ENCODE measurements around the gene DIDO1.

DIDO1 gene

DNA sequence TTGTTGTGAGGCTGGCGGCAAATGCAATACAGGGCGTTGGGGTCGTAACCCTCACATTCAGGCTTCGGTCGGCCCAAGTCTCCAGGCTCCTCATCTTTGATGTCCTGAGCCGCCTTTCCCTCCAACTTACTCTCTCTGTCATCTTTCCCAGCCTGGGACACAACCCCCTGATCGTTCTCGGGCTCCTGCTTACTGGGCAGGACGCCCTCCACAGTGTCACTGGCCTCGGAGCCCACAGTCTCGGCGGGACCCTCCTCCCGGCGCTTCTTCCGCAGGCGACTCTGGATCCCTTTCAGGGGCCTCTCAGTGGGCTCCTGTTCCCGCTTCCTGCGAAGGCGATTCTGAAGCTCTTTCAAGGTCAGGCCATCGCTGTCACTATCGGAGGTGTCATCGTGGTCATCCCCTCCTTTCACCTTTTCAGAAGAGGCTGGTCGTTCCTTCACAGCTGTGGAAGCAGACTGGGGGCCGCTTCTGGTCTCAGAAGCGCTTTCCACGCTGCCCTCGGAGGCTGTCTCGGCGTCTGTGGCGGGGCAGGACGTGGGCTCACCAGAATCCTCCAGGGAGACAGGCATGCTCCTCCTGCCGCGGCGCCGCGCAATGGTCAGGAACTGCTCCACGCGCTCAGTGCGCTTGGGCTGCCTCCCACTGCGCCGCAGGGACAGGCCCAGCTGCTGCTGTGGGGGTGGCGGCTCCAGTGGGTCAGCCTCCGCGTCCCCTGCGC lies 15.4 kb downstream of the DIDO1 start:
- no peak for DNase-seq (ENCODE audit: low spot score)

DNA sequence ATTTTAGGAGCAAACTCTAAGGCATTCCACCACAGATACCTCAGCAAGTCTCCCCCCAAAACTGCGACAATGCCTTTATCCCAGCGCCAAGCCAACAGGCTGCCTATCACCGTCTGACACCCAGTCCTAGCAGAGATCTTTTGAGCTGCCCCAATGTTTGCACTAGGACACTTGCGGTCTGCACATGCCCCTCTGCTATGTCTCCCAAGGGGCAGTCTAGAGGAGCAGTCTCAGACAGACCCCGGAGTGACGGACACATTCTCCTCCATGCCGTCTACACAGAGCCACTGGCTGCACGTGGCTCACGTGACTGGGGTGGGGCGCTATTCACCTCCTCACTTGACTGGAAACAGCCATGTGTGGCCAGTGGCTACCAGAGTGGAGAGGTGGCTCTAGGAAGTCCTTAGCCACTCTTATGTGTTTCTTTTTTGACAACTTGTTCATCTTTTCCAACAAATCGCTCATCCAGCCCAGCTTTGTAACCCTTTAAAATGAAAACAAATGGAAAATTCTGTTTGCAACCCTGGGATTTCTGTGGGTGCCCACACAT lies 16.0 kb downstream of the DIDO1 start:
- no peak for DNase-seq (ENCODE audit: low spot score)

DNA sequence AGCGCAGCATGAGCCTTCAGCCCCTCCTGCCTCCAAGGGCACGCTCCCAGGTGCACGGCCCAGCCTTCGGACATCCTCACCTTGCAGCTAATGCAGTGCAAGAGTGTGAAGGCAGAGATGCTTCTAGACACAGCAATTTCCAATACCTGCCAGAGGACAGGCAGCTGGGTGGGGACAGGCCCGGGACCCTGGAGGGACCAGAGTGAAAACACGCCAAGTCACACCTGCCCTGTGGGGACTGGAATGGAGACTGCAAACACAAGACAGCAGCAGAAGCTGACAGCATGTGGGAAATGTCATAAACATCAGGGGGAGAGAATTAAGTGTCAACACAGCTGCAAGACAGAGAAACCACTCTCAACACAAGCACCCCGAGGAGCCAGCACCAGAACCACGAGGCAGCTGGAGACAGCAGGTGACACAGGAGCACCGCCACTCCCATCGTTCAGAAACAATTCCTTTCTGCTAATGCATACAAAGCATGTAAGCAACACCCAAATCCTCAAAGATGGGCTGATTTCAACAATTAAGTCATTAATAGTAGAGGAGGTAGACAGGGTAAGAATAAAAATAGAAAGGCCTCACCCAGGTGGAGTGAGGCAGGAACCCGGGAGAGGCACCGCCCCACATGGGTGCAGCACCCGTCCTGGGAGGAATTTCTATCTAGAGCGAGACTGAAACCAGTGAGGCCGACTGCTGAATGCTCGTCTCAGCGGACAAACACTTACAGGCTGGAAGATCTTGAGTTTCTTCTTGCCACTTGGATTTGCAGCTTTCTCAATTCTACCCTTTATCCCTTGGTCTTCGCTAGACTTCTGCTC lies 17.1 kb downstream of the DIDO1 start:
- no peak for DNase-seq (ENCODE audit: low spot score)

DNA sequence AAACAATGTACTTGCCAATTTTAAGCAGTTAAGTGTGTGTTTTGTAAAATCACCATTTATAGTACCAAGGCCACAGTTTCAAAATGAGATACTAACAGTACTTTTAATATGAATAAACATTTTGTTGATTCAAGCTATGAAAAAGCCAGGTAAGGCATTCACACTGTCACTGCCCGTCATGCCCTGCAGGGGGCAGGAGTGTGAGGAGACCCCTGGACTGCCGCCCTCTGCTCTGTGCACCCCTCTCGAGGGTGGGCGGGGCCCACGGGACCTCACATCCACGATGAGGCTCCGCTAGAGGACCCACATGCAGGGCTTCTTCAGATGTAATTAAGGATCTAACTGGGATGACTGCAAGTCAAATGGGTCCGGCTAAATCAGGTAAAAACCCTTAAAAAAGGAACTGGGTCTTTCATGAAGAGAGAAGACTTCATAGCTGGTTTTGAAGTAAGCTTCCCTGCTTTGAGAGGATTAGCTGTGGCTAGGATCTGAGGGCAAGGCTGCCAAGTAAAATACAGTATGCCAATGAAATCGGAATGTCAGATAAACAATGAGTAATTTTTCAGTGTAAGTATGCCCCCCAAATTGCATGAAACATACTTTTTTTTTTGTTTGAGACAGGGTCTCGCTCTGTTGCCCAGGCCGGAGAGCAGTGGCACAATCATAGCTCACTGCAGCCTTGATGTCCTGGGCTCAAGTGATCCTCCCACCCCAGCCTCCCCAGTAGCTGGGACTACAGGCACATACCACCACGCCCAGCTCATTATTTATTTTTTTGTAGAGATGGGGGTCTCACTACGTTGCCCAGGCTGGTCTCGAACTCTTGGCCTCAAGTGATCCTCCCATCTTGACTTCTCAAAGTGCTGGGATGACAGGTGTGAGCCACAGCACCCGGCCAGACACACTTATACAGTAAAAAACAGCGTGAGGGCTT lies 18.7 kb downstream of the DIDO1 start:
- DNase-seq (ENCODE audit: low spot score): no peak

DNA sequence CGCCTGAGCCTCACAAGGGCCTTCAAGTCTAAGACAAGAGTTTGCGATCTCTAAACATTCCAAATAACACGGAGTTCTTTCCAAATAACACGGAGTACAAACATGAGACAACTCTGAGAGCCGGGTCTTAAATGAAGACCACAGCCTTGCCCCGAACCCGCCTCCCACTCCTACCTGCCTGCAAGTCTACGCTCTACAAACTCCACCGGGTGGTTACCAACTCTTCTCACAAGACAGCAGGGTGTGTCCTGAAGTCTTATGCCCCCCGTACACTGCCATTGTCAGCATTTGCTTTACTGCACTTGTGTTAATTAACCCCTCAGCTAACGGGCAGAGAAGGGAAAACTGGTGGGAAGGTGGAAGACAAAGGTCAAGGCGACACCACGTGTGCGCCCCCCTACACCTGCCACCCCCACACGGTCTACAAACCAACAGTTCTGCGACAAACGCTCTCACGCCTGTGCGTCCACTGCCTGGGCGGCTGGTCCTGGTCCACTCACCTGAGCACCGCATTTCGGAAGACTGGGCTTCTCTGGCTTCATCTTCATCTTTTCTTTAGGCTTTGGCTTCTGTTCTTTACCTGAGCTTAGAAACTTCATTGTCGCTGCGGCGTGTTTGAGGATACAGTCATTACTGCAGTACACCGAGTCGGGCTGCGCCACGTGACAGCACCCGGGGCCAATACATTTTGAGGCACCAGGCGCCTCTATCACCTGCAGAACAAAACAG lies 19.5 kb downstream of the DIDO1 start:
- no peak for DNase-seq (ENCODE audit: low spot score)

DNA sequence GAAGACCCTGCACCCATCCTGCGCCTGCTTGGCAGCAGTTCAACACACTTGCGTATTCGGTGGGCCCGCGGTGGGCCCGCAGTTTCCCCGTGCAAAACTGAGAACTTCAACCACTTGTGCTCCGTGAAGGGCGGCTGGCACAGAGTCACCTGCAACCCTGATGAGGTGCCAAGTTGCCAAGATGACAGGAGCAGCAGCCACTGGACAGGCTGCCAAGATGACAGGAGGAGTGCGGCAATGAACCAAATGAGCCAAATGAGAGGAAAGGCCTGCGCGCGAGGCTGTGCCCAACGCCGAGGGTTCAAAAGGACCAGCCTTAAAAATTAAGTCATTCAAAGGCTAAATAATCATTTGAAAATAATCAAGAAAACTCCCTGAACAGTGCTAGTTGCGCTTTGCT lies 20.1 kb downstream of the DIDO1 start:
- no peak for DNase-seq (ENCODE audit: low spot score)

DNA sequence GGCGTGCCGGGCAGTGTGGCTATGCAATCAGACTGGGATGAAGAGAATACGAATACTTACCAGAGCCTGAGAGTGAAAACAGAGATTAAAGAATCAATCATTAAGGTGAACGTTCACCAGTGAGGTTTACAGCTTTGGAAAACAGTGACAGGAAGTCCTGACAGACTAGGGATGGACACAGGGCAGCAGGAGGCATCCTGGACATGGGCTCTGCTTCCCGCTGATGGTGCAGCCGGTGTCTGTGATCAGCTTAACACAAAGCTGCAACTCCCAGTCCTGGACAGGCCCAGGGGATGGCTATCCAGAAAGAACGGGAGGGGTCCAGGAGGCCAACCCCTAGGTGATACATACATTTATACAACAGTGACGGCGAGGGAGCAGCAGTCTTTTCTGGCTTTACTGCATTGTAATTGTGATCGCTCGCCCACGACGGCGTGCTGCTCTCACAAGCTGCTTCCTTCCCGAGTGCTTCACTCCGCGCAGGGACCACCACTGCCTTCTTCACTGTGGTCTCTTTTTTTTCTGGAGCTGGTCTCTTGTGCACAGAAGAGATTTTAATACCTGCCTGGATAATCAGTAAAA lies 20.7 kb downstream of the DIDO1 start:
- no peak for DNase-seq (ENCODE audit: low spot score)

DNA sequence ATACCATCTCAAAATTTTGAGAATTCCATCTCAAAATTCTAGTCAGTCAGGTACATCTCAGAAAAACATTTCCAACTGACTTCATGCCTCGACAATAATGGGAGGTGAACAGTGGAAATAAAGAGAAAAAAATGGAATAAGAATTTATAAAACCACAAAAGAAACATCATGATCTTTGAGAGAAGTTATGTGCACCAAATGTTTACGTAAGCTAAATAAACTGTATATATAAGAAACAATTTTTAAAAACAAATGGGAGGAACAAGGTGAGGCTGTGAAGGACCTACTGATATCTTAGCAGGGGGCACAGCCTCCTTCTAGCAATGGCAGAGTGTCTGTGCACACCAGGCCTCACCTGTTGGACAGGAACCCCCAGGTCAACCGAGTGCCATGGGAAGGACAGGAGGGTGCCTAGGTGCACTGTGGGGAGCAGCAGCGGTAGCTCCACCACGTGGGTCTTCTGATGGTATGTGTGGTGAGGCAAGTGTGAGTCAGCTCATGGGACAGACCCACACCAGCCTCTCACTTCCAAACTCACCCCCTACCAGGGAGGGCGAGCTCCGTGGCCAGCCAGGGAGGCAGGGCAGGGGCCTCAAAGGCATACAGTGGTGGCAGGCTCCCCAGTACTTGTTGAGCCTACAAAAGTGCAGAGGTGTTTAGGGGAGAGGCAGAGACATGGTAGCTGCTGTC lies 23.2 kb downstream of the DIDO1 start:
- DNase-seq (ENCODE audit: low spot score): no peak

DNA sequence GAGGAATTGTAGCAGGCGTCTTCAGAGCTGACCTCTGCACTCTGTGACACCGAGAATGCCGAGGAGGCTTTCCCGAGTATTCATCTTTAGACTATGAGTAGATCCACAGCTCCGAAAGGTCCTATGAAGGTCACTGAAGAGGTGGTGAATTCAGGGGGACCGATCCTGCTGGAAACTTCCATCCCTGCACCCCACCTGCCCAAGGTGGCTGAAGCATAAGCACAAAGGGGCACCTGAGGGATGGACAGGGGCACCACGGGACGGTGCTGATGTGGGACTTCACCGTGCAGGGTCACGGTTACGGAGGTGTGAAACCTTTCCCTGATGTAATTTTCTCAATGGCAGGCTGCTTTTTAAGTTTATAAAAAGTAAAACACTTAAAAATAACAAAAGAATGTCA lies 24.4 kb downstream of the DIDO1 start:
- no peak for DNase-seq (ENCODE audit: low spot score)

DNA sequence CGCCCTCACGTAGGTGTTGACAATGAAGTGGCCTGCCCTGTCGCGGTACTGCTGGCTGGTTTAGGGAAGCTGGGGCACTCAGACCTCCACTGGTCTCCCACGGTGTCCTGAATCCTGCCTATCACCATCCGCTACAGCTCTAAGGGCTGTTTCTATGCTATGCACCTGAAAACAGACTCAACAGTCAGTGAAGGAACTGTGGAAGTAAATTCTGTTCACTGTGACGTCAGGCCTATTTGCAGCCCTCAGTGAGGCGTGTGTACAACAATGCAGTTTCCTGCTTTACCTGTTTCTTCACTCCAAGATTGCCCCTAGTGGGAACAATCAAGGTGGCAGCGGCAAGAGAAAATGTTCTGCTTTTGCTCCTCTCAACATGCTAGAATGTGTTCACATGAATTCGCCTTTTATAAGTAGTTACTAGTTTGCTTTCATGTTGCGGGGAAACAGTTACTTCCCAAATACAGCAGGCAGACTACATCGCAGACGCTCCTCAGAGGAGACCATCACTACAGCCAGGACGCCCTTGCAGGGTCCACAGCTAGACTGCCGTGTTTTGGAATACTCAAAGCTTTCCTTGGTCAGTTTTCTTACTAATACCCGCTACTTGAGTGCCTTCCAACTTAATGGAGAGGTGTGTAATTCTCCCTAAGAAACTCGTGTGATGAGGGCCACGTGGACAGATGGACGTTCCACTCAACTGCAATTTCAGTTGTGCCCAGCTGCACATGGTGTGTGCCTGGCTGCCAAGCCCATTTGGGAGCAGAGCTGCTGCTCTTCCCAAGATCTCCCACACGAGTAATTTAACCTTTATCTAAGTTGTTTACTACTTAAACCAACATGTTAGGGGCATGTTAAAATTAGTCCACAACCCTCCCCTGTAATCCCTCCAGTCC lies 25.4 kb downstream of the DIDO1 start:
- no peak for DNase-seq (ENCODE audit: low spot score)

DNA sequence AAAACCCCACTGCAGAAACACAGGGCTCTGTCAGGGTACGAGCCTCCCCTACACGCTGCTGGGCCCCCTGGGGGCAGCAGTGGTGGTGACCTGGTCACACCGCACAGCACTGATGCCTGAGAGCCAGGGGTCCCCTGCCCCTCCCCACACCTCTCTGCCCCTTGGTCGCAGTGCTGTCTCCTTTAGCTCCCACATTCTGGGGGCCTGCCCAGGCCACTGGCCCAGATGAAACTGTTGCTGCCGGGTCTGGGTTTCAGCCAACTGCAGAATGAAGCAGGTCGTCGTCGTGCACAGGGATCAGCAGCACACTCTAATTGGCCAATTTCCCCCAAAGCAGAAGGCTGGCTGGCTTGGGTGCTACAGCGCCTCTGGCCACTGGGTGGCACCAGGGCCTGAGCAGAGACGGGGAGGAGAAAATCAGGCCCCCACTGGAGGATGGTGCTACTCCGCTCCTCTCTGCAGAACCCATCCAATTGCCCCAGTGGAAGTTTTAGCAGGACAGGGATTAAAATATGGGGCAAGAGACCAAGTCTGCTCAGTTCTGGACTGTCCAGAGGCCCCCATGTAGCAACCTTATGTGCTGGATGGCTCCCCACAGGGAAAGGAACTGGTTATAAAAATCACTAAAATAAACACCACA lies 26.1 kb downstream of the DIDO1 start:
- peak; percentile 79 for DNase-seq (ENCODE audit: low spot score)

DNA sequence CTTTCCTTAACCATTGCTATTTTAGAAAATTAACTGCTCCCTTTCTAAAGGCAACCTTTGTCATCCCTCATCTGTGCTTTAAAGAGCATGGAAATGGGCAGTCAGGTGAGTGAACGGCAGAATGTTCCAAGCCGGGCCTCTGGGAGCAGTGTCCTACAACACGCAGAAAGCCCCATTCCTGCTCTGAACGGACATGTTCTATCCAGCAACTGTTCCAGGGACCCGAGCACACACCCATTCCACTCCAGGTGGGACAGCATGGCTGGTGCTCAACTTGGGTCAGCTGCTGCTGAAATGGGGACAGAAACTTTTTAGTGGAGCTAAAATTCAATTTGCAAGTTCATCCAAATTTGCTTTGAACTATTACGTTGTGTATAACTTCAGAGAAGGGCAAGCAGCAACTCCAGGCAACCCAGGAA lies 26.7 kb downstream of the DIDO1 start:
- no peak for DNase-seq (ENCODE audit: low spot score)

DNA sequence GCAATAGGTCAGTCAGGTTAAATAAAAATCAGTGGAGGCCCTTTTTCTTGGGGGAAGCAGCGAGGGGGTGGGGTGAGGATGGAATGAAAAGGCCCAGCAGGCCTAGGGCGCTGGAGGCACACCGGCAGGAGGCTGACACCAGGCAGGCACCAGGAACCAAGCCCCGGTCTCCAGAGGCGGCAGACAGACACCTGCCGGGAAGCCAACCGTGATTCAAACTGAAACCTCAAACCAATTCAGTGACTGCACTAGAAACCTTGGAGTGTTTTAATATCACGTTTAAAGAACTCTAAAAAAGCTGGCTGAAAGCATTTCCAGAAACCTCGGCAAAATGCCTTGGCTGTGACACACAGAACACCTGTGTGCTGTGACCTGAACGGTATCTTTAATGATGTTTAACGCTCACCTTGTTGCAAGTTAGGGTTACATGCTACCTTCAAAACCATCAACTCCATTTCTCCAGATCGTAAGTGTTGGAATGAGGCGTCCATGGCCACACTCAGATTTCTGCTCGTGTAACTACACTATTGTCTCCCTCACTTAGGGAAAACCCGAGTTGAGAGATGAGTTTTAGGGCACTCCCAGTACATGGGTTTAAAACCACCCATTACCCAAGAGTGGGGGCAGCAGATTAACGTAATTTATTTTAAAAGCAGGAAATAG lies 27.2 kb downstream of the DIDO1 start:
- no peak for DNase-seq (ENCODE audit: low spot score)

DNA sequence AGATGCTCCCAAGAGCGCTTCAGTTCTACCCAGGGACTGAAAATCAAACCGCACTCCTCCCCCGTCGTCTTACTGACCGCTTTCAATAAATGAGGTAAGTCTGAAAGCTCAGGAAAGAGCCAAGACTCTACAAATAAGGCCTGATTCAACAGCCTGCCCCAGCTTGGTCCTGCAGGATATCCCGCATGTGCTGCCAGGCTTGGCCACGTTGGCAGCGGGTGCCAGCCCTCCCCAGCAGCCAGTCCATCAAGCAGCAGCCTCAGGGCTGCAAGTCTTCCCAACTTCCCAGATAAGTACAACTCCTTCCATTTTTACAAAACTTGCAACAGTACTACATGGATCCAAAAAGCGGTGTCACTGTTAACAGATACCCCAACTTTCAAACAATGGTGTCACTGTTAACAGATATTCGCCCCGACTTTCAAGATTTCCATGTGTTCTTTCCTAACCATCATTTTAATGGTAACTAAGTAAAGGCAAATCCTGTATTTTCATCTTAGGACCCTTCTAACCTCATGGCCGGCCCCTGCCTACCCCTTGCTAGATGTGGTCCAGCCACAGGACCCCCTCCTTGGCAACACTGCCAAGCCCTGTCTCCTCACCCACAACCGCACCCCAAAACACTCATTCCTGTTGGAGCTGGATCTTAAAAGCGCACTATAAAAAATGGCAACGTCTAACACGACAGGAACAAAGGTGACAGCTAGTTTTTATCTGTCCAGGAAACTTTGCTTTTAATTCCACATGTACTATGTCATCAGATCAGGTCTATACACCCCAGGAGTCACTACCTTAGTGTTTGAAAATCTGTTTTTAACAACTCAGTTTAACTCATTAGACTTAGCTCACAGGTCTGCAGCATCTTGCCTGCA lies 28.0 kb downstream of the DIDO1 start:
- DNase-seq (ENCODE audit: low spot score): no peak

DNA sequence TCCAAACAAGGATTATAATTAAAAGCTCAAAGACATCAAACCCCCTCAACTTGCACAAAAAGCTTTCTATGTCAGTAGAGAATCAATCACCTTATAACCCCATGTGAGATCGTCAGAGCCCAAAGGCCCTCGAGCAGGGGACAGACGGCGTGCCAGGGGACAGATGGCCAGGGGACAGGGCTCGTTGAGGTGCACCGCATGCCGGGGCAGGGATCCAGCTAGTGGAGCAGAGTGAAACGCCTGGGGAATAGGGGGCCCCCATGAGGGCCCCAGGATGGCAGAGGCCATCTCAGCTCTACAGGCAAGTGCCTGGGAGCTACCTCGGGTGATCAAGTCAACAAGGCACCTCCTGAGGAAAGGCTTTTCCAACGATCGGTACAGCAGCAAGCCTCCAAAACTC lies 28.6 kb downstream of the DIDO1 start:
- DNase-seq (ENCODE audit: low spot score): no peak

DNA sequence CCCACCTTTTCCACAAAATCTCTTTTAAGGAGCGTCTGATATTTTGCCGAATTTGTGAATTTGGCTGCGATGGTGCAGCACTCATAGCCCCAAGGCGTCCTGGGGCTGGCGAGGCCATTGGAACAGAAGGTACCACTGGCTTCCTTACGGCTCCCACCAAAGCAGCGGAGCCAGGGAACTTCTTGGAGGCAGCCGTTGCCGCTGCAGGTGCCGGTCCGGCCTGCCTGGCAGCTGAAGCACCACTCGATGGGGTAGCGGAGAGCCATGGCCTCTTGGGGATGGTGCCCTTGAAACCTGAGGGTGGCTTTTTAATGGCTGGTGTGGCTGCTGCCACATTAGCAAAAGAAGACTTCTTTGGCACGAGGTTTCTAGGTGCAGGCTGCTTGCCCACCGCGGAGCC lies 29.8 kb downstream of the DIDO1 start:
- DNase-seq (ENCODE audit: low spot score): no peak

DNA sequence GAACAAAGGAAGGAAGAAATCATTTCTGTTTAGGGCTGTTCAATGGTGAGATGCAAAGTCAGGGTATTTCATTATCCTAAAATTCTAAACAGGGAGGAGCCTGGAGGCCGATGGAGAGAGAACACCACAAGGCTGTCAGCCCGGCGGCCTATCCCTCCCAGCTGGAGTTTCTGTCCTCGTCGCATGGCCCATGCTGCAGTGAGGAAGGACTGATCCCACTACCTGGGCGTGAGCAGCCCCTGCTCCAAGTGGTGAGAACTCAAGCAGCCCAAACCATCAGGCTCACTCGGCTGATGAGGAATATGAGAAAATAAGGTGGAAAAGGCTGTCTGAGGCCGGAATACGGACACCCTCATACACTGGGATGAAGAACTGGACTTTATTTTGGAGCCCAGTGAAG lies 30.8 kb downstream of the DIDO1 start:
- no peak for DNase-seq (ENCODE audit: low spot score)

Data from CD4-positive, alpha-beta T cell treated with Interleukin-15 for 4 hours (primary cell).